GM19452 (cell line): Measurements from ENCODE around the gene TRAM2.

Experiments used
- ATAC-seq: cut with Tn5 transposase; IDR thresholded peaks from one replicate; pipeline ENCODE4 v1.9.1; 2021; ENCODE audit not compliant: unreplicated experiment

TRAM2 gene

DNA sequence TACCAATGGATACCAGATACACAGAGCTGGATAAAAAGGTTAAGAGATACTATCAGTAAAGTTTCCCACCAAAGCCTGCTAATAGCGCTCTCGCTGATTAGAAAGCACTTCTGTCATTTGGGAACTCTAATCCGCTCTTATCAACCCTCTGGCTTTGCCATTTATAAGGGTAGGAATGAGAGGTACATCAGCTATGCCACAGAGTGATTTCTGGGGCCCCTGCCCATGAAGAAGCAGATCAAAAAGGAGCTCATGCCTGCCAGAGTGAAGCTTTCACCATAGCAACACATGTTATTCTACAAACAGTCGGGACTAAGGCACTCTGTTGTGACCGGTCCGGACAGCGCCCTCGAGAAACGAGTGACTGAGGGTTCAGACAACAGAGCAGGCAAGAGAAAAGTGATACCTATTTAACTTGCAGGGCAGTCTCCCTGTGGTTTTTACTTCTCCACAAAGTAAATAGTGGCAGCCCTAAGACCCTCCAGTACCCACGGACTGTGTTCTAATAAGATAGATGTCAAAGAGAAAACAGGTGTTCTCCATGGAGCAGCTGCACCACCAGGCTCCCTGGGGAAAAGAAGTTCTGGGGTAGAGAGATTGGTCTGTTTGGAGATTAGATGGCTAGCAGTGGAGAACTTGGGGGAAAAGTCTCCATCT lies 5.6 kb downstream of the TRAM2 start:
- no peak for ATAC-seq

DNA sequence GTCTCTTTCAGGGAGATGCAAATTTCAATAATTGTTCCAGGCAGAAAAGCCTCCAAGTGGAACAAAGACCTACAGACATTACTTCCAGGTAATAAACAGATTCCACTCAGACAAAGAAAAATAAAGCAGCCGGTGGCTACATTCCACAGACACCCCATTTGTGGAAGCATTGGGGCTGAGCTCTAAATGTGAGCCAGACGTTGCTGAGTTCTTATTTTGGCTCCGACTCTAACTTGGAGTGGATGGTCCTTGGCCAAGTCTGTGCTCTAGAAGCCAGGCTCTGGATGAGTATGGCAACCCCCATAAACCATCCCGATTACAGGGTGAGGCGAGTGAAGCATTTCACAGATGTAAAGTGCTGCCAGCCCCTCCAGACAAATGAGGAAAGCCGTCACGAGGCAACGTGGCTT lies 6.6 kb downstream of the TRAM2 start:
- ATAC-seq: no peak

DNA sequence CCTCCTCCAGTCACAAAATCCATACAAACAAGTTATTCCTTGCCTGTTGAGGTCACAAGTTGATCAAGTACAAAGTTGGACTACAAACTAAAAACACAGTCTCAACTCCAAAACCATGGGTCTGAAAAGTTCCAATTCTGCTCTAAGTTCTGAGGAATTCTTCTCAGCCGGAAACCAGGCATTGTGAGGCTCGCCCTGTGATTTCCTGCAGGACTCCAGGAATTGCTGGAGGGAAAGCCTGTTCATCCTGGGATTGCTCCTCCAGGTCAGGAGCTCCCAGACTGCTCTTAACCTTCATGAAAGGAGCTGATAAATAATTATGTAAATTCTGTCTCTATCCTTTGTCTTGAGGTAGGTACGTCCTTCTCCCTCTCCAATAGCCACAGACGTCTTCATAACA lies 8.5 kb downstream of the TRAM2 start:
- ATAC-seq: no peak

DNA sequence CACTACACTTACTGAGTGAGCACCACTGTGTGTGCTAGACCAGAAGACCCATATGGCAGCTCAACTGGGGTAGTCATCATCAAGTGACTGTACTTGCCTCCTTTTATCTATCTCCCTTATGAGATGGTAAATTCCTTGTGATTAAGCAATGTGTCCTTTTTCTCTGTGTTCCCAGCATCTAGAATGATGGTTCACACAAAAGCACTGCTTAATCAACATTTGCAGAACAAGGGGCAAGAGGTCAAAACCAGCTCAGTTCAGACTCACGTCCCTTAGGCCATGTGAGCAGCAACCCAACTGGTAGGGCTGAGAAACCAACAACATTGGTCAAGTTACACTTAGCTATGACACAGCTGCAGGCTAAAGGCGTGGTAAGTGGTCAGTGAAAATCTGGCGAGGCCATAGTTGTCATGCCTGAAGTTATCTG lies 10.0 kb downstream of the TRAM2 start:
- no peak for ATAC-seq

DNA sequence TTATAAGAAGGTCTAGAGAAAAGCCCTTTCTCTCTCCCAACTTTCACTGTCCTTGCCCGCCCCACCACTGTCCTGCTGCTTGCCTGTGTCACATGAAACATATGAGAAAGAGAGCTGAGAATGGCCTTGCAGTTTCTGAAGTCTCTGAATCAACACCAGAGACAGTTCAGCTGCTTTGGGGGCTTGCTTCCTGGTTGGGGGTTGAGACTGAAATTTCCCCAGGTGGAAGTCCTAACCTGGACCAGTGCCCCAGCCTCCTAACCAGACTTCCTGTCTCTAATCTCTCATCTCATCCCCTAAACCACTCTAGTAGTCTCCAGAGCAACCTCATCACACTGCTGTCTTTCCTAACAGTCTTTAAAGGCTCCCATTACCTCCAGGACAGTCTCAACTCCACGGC lies 10.7 kb downstream of the TRAM2 start:
- peak; percentile 58 for ATAC-seq

DNA sequence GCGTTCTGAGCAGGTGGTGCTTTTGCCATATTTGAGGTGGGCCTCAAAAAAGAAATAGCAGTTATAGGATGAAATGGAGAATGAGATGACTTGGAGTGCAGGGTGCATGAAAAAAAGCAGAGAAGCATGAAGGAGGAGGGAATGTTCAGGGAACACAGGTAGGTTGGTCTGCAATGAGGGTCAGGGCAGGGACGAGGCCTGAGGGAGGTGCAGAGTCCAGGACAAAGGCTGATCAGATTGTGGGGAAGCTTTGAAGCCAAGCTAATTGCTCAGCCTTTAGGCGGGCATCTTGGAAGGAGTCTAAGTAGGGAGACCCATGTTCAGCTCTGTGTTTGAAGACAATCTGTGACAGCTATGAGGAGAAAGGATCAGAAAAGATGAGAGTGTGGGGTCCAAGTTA lies 12.0 kb downstream of the TRAM2 start:
- no peak for ATAC-seq

DNA sequence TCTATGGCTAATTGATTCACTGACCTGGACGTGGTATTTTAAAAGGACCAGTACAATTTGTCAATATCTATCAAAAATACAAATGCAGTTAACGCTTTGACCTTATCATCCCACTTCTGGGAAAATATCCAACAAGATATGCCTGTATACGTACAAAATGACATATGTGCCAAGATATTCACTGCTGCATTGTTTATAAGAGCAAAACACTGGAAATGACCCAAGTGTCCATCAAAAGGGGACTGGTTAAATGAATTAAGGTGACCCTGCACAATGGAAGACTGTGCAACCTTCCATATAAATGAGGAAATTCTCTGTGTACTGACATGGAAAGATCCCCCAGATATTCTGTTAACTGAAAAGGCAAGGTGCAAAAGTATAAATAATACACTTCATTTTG lies 13.9 kb downstream of the TRAM2 start:
- ATAC-seq: no peak

DNA sequence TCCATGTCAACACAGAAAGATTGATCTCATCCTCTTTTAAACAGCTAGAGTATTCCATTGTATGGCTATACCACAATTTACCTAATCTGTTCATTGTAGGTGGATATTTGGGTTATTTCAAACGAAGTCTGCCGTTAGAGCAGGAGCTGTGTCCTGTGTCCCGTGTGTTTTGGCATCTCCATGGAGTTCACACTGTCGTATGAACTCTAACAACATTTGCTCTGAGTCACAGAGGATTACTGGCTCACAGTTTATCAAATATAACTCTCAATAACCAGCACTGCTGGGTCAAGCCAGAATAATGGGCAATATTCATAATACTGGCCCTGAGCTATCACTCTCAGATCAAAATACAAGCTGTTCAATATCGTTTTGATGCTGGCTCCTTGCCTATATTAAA lies 16.4 kb downstream of the TRAM2 start:
- ATAC-seq: no peak

DNA sequence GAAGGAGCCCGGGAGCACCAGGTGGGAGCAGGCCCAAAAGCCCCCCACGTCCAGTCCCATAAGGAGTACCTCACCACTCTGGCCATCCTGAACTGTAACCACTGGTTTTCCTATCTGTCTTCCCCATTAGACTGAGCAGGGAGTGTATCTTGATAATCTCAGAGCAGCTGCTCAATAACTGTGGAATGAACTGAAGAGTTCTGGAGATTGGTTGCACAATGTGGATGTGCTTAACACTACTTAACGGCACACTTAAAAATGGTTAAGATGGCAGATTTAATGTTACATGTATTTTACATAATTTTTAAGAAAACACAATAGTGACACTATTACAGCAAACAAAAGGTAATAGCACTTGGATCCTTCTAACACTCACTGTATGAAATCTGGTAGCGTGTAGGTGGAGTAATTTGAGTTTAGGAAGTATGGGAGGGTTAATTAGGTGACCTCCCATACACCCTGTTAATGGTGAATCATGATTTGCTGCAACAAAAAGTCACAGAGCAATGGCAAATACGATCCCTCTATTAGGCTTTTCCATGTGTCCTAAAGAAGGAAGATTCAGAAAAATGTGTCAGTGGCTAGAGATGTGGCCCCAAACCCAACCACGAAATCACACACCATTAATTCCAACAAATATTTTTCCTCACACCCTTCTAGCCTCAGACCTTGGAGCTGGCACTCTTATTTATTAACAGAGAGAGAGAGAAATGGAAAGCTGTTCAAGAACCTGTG lies 18.4 kb downstream of the TRAM2 start:
- ATAC-seq: no peak

DNA sequence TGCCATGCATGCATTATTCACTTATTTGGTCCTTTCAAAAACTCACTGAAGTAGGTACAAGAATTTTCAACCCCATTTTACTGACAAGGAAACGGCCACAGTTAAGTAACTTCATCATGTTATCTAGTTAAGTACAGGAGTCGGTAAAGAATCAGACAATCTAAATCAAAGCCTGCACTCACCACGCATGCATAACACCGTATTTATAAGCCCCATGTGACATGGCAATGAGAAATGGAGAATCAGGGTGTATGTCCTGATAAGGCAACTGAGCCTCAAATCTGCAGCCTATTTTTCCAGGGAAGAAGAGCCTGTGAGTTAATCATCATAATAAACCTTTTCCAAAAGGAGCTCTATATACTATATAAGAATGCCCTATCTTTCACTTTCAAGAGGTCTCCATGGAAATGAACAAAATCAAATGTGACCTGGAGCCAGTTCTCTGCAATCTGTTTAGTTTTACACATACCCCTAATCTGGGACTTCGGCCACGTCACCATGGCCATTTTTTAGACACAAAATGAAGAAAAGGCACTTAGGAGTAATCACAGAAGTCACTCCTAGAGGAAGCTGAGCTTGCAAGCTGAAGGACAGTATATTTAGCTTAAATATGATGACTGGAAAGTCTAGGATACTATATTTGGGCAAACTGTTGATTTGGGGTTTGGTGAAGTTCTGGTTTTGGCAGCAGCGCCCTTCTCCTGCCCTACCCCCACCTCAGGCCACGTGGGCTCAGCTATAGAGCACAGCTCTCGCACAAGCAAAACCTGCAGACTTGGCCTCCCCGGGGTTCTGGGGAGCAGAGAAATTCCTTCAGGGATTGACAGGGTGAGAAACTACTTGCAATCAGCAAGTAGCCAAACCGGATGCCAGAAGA lies 19.2 kb downstream of the TRAM2 start:
- no peak for ATAC-seq

DNA sequence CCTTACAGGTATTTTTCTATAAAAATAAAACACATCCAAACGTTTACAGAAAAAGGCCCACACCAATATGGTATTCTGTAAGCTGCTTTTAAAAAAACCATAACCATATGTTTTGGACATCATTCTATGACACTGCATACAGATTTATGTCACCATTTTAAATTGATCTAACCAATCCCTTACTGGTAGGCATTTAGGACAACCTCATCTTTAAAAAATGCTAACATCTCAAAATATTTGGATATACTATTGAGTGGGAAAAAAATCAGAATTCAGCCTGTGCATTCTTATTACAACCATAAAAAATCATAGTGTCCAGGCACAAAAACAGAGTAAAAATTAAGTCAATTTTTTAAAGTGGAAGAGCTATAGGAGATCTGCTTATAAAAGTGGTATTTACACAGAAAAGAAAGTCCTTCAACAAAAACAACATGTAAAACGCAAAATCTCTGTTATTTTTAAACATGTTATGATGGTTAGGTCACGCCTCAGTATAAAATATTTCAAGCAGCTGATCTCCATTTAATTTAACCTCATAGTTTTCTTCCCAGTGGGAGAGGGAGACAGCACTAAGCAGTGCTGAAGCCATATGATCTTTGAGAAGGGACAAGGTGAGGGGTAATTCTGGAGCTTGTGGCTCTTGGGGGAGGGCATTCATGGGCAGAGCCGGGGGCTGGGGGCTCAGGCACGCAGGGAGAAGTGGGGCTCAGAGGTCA lies 21.2 kb downstream of the TRAM2 start:
- no peak for ATAC-seq

DNA sequence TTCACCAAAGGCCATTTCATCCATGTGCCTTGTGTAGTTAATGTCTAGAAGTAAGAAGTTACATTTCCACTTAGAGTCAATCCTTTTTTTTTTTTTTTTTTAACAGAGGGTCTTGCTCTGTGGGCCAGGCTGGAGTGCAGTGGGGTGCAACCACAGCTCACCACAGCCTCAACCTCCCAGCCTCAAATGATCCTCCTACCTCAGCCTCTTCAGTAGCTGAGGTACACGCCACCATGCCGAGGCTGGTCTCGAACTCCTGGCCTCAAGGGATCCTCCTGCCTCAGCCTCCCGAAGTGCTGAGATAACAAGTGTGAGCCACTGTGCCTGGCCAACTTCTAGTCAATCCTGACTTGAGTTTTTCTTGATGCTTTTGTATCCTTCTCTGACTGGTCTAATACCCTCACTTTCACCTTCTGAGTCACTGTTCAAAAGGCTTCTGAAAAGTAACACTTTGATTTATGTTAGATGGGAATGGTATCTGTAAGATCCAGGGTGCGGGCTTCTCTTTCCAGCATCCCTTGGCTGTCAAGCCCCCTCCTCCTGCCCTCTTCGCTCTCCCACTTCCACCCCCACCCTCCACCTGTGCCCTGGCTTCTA lies 22.1 kb downstream of the TRAM2 start:
- ATAC-seq: no peak

DNA sequence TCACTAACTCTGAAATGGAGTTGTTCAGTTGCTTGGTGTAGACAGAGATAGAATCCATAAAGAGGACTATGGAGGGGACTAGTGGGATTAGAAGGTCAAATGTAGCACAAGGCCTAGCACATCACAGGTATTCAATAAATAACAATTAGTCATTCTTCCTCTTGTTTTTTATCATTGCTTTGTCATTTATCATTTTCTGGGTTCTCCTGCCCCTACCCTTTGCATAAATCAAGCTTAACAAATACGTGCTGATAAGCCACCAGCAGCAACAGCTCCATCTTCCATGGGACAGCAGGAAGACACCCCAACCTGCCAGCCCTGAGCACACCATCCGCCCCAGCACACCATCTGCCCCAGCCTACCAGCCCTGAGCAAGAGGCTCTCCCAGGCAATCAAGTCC lies 23.1 kb downstream of the TRAM2 start:
- no peak for ATAC-seq

DNA sequence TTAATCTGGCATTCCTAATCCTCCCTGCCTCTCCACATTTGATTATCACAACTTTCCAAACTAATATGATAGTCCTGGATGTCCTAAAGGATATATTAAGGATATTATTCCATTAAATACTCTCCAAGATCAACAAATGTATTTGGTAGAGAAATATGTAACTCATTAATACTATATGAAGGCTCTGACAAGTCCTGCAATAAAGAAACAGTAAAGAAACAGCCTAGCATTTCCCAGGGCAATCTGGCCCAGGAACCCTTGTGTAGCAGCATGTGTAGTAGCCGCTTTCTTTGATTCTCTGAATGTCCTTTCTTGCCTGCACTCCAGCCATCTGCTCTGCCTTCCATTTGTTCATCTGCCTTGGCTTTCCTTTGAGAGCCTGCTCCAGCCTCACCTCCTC lies 23.7 kb downstream of the TRAM2 start:
- no peak for ATAC-seq

DNA sequence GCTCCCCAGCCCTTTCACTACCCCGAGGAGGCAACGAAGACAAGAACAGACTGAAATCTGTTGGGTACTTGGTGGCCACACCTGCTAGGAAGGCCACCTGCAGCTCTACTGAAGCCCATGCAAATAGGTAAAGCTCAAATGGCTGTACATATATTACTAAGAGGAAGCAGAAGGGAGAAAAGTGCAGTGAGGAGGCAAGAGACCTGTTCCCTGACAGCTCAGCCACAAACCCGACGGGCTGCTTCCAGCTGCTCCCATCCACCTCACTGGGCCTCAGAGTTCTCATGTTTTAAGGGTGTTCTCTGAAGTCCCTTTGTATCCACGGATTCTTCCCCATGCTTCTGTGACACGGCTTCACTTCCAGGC lies 24.6 kb downstream of the TRAM2 start:
- peak; percentile 95 for ATAC-seq

DNA sequence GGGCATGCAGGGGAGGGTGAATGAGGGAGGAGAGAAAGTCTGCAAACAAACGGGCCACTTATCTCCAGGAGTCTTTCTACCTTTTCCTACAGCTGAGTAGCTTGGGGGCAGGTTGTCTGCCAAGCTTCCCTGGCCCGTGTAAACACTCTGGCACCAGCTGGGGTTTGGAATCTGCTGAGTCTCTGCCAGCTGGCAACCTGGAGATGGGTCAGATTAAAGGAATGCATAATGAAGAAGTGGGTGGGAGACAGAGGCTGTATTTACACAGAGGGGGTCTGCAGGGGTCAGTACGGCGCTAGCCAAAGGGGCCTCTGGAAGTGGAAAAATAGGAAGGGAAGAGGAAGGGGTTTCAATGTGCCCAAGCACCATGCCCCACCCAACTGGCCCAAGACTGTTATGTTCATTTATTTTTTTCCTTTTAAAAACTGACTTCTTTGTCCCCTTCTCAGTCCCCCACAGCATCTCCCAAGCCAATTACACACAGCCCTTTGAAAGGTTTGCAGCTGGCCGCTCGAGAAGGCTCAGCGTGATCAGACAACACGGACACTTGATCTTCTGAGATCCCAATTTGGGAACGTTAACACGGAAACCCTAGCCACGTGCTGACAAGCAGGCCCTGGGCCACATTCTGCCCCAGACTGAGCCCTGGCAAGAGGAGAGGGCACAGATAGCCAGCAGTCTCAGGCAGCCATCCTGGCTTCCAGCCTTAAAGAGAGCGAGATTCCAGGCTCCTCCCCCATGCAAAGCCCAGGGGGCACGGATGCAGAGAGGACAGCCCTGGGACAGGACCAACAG lies 25.2 kb downstream of the TRAM2 start:
- no peak for ATAC-seq

DNA sequence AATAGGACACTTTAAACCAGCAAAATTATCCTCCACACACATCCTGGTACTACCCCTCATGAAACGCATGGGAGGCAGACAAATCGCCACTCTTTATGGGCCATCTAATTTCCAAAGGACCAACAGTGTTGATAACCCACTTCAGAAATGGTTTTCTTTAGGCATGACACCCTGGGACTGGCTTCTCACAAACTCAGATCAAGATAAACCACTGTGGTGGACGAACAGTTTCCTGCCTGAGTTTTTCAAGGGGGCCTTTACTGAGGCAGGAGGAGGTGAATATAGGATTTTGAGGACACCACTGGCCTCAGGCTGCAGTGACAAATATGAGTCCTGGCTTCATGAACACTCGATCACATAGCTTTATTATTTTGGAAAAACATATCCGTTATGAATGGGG lies 26.0 kb downstream of the TRAM2 start:
- ATAC-seq: no peak

DNA sequence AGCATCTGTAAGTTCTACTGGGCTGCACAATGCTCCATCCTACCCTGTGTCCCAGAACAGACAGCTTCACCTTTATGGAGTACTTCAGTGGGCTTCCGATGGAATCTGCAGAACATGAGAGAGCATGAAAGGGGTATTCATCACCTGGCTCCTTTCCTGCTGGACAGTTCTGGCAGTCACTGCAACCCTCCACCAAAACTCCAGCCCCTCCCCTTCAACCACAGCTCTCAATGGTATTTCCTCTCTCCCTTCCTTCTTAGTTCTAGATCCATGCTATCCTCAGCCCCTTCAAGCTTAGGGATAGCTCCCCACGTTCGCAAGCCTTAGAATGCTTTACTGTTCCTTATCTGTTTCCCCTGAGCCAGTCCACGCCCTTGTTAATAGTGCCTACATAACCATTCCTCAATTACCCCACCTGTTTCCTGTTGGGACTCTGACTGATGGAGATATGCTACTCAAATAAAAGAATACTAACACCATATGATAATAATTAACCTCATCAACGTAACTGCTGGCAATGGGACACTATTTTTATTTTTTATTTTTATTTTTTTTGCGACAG lies 26.8 kb downstream of the TRAM2 start:
- ATAC-seq: no peak

DNA sequence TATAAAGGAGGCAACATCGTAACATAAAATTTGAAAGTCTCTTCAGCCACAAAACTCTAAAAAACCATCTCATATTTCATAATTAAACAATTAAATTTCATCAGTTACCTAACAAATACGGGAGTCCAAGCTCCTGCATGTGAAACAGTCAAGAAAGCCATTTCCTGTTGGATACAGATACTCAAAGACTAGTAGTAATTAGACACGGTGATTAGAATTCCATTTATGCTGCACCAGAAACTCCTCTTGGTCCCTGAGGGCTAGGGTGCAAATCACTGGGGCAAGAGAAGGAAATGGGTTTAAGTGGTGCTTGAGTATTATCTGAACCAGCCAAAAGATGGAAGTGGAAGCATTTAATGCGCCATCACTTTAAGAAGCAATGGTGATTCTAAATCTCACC lies 27.4 kb downstream of the TRAM2 start:
- no peak for ATAC-seq

DNA sequence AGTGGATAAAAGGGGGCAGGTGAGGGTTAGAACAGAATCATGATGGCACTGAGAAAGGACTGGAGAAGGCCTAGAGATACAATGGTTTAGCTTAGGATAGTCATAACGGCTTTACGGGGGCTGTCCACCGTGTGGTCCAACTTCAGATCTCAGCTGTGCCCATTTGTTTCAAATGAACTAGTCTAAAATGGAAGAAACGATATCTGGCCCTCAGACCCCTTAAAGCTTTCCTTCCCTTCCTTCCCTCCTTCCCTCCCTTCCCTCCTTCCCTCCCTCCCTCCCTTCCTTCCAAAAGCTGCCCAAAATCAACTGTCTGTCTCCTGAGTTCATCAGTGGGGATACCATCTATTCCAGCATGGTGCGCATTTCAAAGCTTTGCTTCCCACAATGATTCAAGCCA lies 27.9 kb downstream of the TRAM2 start:
- no peak for ATAC-seq
